Measurements from ENCODE around the gene INA.

Gene INA

DNA sequence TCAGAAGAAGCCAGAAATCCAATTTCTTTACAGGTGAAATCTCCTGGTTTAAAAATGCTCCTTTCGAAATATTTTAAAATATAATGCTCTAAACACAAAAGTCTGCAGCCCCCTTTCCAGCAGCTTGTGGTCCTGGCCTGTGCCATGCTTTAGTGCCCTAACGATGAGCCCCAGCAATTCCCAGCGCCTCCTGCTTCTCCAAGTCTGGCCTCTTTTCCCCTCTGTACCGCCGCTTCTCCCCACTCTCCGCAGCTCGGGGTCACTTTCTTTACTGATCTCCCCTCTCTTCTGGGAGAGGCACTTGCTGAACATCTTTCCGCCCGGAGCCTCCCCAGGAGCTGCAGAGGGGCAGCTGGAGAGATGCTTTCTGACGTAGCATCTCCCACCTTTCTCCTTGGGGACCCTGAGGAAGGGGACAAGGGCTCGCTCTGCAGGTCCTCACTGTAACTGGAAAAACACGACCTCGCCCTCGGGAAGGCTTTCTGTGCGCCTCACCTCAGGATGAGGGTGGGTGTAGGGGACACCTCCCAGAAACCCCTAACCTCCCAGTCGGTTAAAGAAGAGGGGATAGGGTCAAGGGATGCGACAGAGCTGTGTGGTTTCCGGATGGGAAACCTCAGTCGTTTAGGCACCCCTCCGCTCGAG lies 565 bp upstream of the INA start:
- DNase-seq: no peak

DNA sequence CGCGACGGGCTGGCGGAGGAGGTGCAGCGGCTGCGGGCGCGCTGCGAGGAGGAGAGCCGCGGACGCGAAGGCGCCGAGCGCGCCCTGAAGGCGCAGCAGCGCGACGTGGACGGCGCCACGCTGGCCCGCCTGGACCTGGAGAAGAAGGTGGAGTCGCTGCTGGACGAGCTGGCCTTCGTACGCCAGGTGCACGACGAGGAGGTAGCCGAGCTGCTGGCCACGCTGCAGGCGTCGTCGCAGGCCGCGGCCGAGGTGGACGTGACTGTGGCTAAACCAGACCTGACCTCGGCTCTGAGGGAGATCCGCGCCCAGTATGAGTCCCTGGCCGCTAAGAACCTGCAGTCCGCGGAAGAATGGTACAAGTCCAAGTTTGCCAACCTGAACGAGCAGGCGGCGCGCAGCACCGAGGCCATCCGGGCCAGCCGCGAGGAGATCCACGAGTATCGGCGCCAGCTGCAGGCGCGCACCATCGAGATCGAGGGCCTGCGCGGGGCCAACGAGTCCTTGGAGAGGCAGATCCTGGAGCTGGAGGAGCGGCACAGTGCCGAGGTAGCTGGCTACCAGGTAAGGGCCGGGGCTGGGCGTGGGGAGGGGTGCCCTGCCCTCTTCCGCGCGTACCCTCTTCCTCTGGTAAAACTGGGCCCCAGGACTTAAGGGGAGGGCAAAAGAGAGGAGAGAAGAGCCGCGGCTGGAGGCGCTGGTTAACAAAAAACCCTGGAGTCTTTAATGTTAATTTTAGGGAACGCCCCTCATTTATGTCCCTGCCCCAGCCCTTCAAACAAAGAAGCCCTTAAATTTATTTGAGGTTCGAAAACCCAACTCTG lies 987 bp downstream of the INA start:
- no peak for DNase-seq

DNA sequence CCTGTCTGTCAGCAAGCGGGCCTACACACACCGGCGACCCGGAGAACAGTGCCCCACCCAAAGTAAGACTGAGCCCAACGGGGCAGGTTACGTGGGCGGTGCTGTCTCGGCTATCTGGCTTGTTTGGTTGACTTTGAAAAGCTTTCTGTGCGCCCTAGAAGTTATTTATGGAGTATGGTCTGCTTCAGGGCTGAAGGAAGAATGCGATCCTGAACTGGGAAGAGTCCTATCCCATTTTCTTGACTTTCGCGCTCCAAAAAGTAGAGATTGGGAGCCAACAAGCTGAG lies 1.5 kb downstream of the INA start:
- no peak for DNase-seq

- DNase-seq: no peak
Measured at GRCh38 chr10:103278862-103279298, 1.9 kb downstream of the INA start.

- no peak for DNase-seq
Measured at GRCh38 chr10:103280031-103280430, 3.1 kb downstream of the INA start.

DNA sequence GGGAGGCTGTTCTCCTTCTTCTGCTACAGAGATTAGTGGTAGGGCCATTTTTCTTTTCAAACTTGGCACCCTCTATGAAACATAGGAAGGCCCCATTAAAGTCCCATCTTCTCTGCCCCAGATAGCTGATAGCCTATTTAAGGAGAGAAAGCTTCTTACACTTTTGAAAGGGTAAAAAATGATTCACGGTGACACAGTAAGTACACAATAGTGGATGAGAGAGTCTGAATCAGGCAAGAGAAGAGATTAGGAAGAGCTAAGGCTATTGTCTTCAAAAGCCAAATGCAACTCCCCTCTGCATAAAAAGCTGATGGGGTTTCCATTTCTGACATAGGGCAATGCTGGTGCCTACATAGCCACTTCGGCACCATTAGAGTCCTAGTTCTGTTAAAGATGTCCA lies 3.6 kb downstream of the INA start:
- no peak for DNase-seq

DNA sequence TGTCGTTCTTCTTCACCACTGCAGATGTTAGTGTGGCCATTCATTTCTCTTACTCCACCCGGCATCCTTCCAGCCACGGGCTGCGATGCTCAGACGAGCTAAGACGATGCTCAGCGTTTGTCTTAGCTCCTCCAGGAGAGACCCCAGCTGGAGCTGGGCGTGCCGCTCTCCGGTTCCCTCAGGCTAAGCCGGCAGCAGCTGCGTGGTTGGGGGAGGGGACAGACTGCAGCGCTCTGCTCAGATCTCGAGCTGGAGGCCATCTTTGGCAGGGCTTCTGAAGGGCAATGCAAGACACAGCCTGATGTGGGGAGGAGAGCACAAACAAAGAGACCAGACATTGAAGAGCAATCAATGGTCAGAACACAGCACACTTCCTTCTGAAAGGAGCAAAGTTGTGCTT lies 4.8 kb downstream of the INA start:
- DNase-seq: no peak

DNA sequence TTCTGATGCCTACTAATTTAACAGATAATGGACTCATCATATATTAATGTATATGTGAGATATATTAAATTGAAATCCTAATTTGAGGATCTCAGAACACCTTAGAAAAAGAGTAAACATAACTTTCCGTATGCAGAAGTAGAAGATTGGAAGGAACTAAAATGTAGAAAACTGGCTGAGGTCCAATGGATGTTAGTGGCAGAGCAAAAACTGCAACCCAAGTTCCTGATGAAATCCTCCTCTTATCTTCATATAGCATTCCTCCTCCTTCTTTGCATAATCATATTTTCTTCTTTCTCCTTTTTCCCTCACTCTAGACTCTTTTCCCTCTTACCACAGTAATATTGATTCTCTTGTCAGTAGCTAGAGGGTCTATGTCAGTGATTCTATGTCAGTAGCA lies 6.0 kb downstream of the INA start:
- DNase-seq: no peak

DNA sequence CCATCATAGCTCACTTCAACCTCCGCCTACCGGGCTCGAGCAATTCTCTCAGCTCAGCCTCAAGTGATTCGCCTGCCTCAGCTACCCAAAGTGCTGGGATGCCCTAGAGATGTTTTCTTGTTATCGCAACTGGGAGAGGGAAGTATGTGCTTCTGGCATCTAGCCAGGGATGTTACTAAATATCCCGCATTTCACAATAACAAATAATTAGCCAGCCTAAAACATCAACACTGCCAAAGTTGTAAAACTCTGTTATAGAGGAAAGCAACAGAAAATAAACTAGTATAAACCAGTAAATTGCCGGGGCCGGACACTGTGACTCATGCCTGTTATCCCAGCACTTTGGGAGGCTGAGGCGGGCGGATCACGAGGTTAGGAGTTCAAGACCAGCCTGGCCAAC lies 7.2 kb downstream of the INA start:
- DNase-seq: no peak

DNA sequence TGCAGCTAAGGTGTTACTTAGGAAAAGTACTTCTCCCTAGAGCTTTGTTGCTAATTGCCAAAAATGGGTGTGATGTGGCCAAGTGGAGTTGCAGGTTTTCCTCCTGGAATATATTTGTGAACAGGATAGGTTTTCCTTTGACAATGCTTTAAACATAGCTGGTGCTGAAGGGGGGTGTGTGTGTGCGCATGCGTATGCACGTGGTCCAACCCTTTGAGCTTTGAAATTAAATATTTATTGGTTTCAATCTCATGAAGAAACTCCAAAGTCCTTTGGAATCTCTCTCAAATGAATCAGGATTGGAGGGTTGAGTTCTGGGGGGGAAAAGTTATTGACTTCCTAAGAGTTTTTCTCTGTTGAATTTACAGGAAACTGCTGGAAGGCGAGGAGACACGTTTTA lies 11.1 kb downstream of the INA start:
- no peak for DNase-seq

GRCh38 chr10:103291588-103291987 lies 14.7 kb downstream of the INA start:
- DNase-seq: no peak

GRCh38 chr10:103295374-103296015 lies 18.6 kb downstream of the INA start:
- no peak for DNase-seq

GRCh38 chr10:103307594-103307993 lies 30.7 kb downstream of the INA start:
- DNase-seq: no peak

DNA sequence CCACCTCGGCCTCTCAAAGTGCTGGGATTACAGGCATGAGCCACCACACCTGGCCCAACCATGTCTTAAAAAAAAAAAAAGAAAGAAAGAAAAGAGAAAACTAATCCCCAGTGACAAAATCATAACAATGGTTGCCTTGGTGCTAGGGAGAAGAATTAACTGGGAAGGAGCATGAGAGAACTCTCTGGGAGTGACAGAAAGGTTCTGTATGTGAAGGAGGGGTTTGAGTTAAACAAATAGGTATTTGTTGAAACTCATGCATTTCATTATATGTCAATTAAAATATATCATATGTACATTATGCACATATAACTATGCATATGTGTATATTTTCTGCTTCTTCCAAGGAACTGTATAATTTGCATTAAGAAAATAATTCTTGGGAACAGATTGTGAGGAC lies 33.3 kb downstream of the INA start:
- no peak for DNase-seq

DNA sequence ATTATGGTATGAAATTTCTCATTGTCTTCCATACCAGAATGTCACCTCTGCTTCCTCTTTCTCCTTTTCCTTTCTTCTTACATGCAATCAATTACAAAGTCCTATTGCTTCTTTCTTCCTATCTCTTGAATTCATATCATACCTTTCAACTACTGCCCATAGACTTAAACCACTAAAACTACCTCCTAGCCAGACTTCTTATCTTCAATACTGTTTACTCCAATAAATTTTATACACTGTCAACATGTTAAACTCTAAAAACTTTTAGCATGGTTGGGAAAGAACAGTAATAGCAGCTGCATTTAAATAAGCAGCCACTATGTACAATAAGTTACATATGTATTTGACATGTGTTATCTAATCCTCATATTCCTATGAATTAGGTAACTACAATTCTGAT lies 39.1 kb downstream of the INA start:
- DNase-seq: no peak

- no peak for DNase-seq
Measured at GRCh38 chr10:103327906-103328305, 51.0 kb downstream of the INA start.

DNA sequence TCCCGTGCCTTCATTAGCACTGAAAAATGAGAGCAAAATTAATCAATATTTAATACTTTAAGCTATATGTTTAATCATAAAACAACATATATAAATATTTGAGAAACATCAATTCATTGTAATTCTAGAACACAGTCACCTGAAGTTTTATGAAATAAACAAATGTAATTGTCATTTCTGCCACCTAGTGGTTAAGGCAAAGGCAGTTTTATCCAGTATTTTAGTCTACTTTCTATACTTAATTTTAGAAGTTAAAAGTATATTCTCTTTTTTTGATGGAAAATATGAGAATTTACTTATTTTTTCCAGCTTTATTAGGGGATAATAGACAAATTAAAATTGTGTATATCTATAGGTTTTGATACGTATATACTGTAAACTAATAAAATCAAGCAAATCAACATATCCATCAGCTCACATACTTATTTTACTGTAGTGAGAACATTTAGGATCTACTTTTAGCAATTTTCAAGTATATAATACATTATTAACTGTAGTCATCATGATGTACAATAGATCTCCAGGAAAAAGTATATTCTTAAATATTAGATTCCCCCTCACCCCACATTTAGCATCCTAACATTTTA lies 57.1 kb downstream of the INA start:
- DNase-seq: no peak

DNA sequence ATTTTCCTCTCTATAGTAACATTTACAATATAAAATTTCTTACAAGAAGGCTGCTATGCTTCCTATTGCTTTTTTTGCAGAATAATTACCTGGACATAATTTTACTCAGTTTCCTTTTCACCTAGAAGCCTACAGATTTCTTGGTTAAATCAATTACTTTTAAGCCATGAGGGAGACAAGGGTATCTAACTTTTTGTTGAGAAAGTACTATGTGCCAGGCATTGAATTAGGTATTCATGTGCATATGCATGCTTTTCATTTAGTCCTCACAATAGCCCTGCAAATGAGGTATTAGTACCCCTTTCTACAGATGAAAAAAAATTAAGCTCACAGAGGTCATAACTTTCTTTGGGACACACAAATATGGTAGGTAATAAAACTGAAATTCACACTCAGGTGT lies 57.6 kb downstream of the INA start:
- no peak for DNase-seq

- no peak for DNase-seq
Measured at GRCh38 chr10:103336370-103336769, 59.4 kb downstream of the INA start.

Measured in NCI-H774 (cell line).